ENCODE results near the gene PHF10.

Gene PHF10

GRCh38 chr6:169723200-169723909 lies 945 bp downstream of the PHF10 start:
- H2BK5ac ChIP-seq (ENCODE audit: low read length): no peak overlapping the region
- peaks cover 8 to 16% of the 10 kb centered on the region in 2 donors for H3K4me1 ChIP-seq (ENCODE audit: control insufficient read depth in 2 of 2, insufficient read depth in 1 of 2, low read depth in 1 of 2, low read length in 2 of 2)
- no peak overlapping the region for H2BK12ac ChIP-seq (ENCODE audit: low read length)
- peaks cover 0 to 39% of the 10 kb centered on the region in 2 donors for H3K36me3 ChIP-seq (replicated peaks in 1 of 2; ENCODE audit: control insufficient read depth in 2 of 2, insufficient read depth in 2 of 2, low read length in 2 of 2)
- H3K4me3 ChIP-seq (ENCODE audit: low read length in 2 of 2): peak overlapping the region; percentile 85 to 95
- peak overlapping the region; percentile 57 for H2AFZ ChIP-seq (ENCODE audit: low read length)
- peak overlapping the region; percentile 96 for H3K9ac ChIP-seq (ENCODE audit: low read depth, low read length, poor library complexity)
- peaks cover 4% of the 10 kb centered on the region for H3K79me1 ChIP-seq (ENCODE audit: low read depth, low read length)
- peak; percentile 35 for DNase-seq (ENCODE audit: low spot score)
- H2AK5ac ChIP-seq (ENCODE audit: low read depth, low read length): peak overlapping the region; percentile 46
- no CpG with 5 or more reads among the region's 70 CpGs for WGBS, 2 donors (ENCODE audit: extremely low coverage in 2 of 2, insufficient read length in 2 of 2, insufficient replicate concordance in 1 of 2)
- H3K9me3 ChIP-seq (replicated peaks in 1 of 2; ENCODE audit: control insufficient read depth in 2 of 2, insufficient read depth in 1 of 2, low read depth in 1 of 2, low read length in 2 of 2): no peaks in the 10 kb centered on the region
- H4K91ac ChIP-seq (ENCODE audit: low read depth, low read length, poor library complexity): no peak overlapping the region
- H2BK15ac ChIP-seq (ENCODE audit: low read length): no peak overlapping the region
- H2BK120ac ChIP-seq (ENCODE audit: low read depth, low read length): peak overlapping the region; percentile 31
- H3K27ac ChIP-seq (replicated peaks; ENCODE audit: low read length): peak overlapping the region; percentile 65
- H3K23ac ChIP-seq (ENCODE audit: low read depth, low read length, poor library complexity): peak overlapping the region; percentile 55
- no peak overlapping the region for H3K4ac ChIP-seq (ENCODE audit: low read length)
- peak overlapping the region; percentile 94 for H3K18ac ChIP-seq (ENCODE audit: low read length)
- H3K27me3 ChIP-seq (ENCODE audit: control insufficient read depth in 3 of 3, insufficient read depth in 3 of 3, low read depth in 1 of 3, low read length in 3 of 3): peaks cover 0 to 4% (median 0%) of the 10 kb centered on the region in 3 experiments
- peak overlapping the region; percentile 91 for H3K4me2 ChIP-seq (ENCODE audit: insufficient read depth, low read length, poor library complexity, severe bottlenecking)
- no peak overlapping the region for H4K8ac ChIP-seq (ENCODE audit: low read depth, low read length)
- H3K14ac ChIP-seq (ENCODE audit: low read length): peak overlapping the region; percentile 38

- Histone ChIP-seq H3K18ac (ENCODE audit: low read length) (peak overlapping the region; percentile 9), H3K9me3 (replicated peaks in 1 of 2; ENCODE audit: control insufficient read depth in 2 of 2, insufficient read depth in 1 of 2, low read depth in 1 of 2, low read length in 2 of 2) (no peaks in the 10 kb centered on the region), H3K23ac (ENCODE audit: low read depth, low read length, poor library complexity) (peak overlapping the region; percentile 62), H3K36me3 (replicated peaks in 1 of 2; ENCODE audit: control insufficient read depth in 2 of 2, insufficient read depth in 2 of 2, low read length in 2 of 2) (peaks cover 0 to 47% of the 10 kb centered on the region in 2 donors), H2AFZ (ENCODE audit: low read length) (peak overlapping the region; percentile 57), H3K4me3 (ENCODE audit: low read length in 2 of 2) (peak overlapping the region; percentile 85 to 95), H2BK15ac (ENCODE audit: low read length) (no peak overlapping the region), H3K27ac (replicated peaks; ENCODE audit: low read length) (no peak overlapping the region), H3K79me1 (ENCODE audit: low read depth, low read length) (peaks cover 4% of the 10 kb centered on the region), H3K9ac (ENCODE audit: low read depth, low read length, poor library complexity) (peak overlapping the region; percentile 65), H3K4me1 (ENCODE audit: control insufficient read depth in 2 of 2, insufficient read depth in 1 of 2, low read depth in 1 of 2, low read length in 2 of 2) (peaks cover 8 to 16% of the 10 kb centered on the region in 2 donors), H2BK12ac (ENCODE audit: low read length) (no peak overlapping the region), H4K8ac (ENCODE audit: low read depth, low read length) (no peak overlapping the region), H2BK5ac (ENCODE audit: low read length) (no peak overlapping the region), H3K4ac (ENCODE audit: low read length) (no peak overlapping the region), H2AK5ac (ENCODE audit: low read depth, low read length) (no peak overlapping the region), H3K14ac (ENCODE audit: low read length) (no peak overlapping the region), H4K91ac (ENCODE audit: low read depth, low read length, poor library complexity) (no peak overlapping the region), H2BK120ac (ENCODE audit: low read depth, low read length) (no peak overlapping the region), H3K27me3 (ENCODE audit: control insufficient read depth in 3 of 3, insufficient read depth in 3 of 3, low read depth in 1 of 3, low read length in 3 of 3) (peaks cover 0 to 4% (median 0%) of the 10 kb centered on the region in 3 experiments), H3K4me2 (ENCODE audit: insufficient read depth, low read length, poor library complexity, severe bottlenecking) (peak overlapping the region; percentile 91)
- peak; percentile 29 for DNase-seq (ENCODE audit: low spot score)
- WGBS, 2 donors (ENCODE audit: extremely low coverage in 2 of 2, insufficient read length in 2 of 2, insufficient replicate concordance in 1 of 2): no CpG with 5 or more reads among the region's 22 CpGs
Measured at GRCh38 chr6:169722362-169723199, 1.7 kb downstream of the PHF10 start.

DNA sequence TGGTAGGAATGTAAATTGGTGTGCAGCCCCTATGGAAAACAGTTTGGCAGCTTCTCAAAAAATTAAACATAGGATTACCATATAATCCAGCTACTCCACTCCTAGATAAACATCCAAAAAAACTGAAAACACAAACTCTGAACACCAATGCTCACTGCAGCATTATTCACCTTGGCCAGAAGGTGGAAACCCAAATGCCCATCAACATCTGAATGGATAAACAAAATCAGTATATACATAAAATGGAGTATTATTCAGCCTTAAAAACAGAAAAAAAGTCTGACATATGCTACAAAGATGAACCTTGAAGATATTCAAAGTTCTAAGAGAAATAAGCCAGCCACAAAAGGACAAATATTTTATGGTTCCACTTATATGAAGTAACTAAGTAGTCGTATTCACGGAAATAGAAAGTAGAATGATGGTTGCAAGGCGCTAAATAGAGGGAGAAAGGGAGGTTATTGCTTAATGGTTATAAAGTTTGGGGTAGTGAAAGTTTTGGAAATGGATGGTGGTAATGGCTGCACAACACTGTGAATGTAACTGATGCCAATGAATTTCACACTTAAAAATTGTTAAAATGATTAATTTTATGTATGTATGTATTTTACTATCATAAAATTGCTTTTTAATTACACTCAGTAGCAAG lies 4.0 kb downstream of the PHF10 start:
- no peak for DNase-seq (ENCODE audit: low spot score)
- 100% methylated on average over 1 of the region's 3 CpGs; no CpG with 5 or more reads in 1 of the 2 donors for WGBS, 2 donors (ENCODE audit: extremely low coverage in 2 of 2, insufficient read length in 2 of 2, insufficient replicate concordance in 1 of 2)

More for the DNA sequence above, 4.0 kb downstream of the PHF10 start:
- Histone ChIP-seq H2AFZ (ENCODE audit: low read length) (no peak overlapping the region), H3K79me1 (ENCODE audit: low read depth, low read length) (peaks cover 6% of the 10 kb centered on the region), H2BK120ac (ENCODE audit: low read depth, low read length) (no peak overlapping the region), H3K18ac (ENCODE audit: low read length) (no peak overlapping the region), H3K4ac (ENCODE audit: low read length) (no peak overlapping the region), H3K14ac (ENCODE audit: low read length) (no peak overlapping the region), H2BK12ac (ENCODE audit: low read length) (no peak overlapping the region), H3K27me3 (ENCODE audit: control insufficient read depth in 3 of 3, insufficient read depth in 3 of 3, low read depth in 1 of 3, low read length in 3 of 3) (peaks cover 0 to 2% (median 0%) of the 10 kb centered on the region in 3 experiments), H3K27ac (replicated peaks; ENCODE audit: low read length) (no peak overlapping the region), H4K91ac (ENCODE audit: low read depth, low read length, poor library complexity) (no peak overlapping the region), H2BK5ac (ENCODE audit: low read length) (no peak overlapping the region), H3K4me1 (ENCODE audit: control insufficient read depth in 2 of 2, insufficient read depth in 1 of 2, low read depth in 1 of 2, low read length in 2 of 2) (peaks cover 5 to 7% of the 10 kb centered on the region in 2 donors), H2AK5ac (ENCODE audit: low read depth, low read length) (no peak overlapping the region), H4K8ac (ENCODE audit: low read depth, low read length) (no peak overlapping the region), H3K4me2 (ENCODE audit: insufficient read depth, low read length, poor library complexity, severe bottlenecking) (no peak overlapping the region), H3K4me3 (ENCODE audit: low read length in 2 of 2) (no peak overlapping the region), H3K9me3 (replicated peaks in 1 of 2; ENCODE audit: control insufficient read depth in 2 of 2, insufficient read depth in 1 of 2, low read depth in 1 of 2, low read length in 2 of 2) (no peaks in the 10 kb centered on the region), H2BK15ac (ENCODE audit: low read length) (no peak overlapping the region), H3K23ac (ENCODE audit: low read depth, low read length, poor library complexity) (no peak overlapping the region), H3K36me3 (replicated peaks in 1 of 2; ENCODE audit: control insufficient read depth in 2 of 2, insufficient read depth in 2 of 2, low read length in 2 of 2) (peaks cover 3 to 59% of the 10 kb centered on the region in 2 donors), H3K9ac (ENCODE audit: low read depth, low read length, poor library complexity) (no peak overlapping the region)
